Suprapubic skin (tissue), 4 donors: ENCODE results near the gene RNF6. TPM values are rescaled to one million over a fixed set of nuclear protein-coding genes. Genes with fewer than 3 reads are reported as not detected.

ENCODE experiments used
- DNase-seq, 2 donors: peaks; one replicate each; pipeline ENCODE4 v3.0.0-alpha.2; 2019; ENCODE audit warnings: low spot score in 2 of 2
- H3K27ac ChIP-seq: fragments of 200-600 bp; sonication (generic); one replicate; pipeline ENCODE4 v1.5.1; 2019
- H3K27me3 ChIP-seq: fragments of 200-600 bp; sonication (generic); one replicate; pipeline ENCODE4 v1.5.1; 2019
- H3K36me3 ChIP-seq: fragments of 200-600 bp; sonication (generic); one replicate; pipeline ENCODE4 v1.5.1; 2019
- H3K4me1 ChIP-seq: fragments of 200-600 bp; sonication (generic); one replicate; pipeline ENCODE4 v1.5.1; 2019
- H3K4me3 ChIP-seq: fragments of 200-600 bp; sonication (generic); one replicate; pipeline ENCODE4 v1.5.1; 2019; ENCODE audit warnings: mild to moderate bottlenecking
- H3K9me3 ChIP-seq: fragments of 200-600 bp; sonication (generic); one replicate; pipeline ENCODE4 v1.5.1; 2019
- CTCF ChIP-seq, 2 donors: fragments of 200-600 bp in 1 of 2; fragments of 450-650 bp in 1 of 2; sonication (generic) in 1 of 2; IDR thresholded peaks; one replicate each; pipeline ENCODE4 v1.5.1; 2016 to 2019; ENCODE audit warnings: antibody characterized with exemption in 2 of 2, mild to moderate bottlenecking in 1 of 2, moderate library complexity in 1 of 2
- EP300 ChIP-seq: sonication (generic); formaldehyde crosslinking; IDR thresholded peaks from one replicate; pipeline ENCODE4 v1.6.1; 2017; ENCODE audit warnings: antibody characterized with exemption
- POLR2A ChIP-seq, 2 donors: fragments of 450-650 bp; IDR thresholded peaks; one replicate each; pipeline ENCODE4 v1.6.1; 2017; ENCODE audit warnings: antibody characterized with exemption in 2 of 2, mild to moderate bottlenecking in 2 of 2, moderate library complexity in 2 of 2
- POLR2AphosphoS5 ChIP-seq, 3 donors: sonication (generic); formaldehyde crosslinking; IDR thresholded peaks; one replicate each; pipeline ENCODE4 v1.6.1; 2017; ENCODE audit warnings: antibody characterized with exemption in 3 of 3
- WGBS: methylation state at CpG from one replicate; pipeline ENCODE4 v1.1.5; 2018; 5-methylcytosine and 5-hydroxymethylcytosine counted together
- total RNA-seq, 4 donors: library from RNA; depleted of rRNA; stranded (reverse); fragments of >200 nt; gene quantifications; one replicate each; pipeline ENCODE4 v1.1.0, GENCODE V29; 2016

Gene RNF6
- total RNA-seq = 10 to 100 TPM; 18.2 to 30.6 (median 25.0) TPM

- Histone ChIP-seq H3K4me1 (peaks cover 28% of the 10 kb centered on the region), H3K4me3 (peak within 1 kb of the TSS; percentile 97), H3K27ac (peak within 1 kb of the TSS; percentile 99), H3K36me3 (peaks cover 25% of the 10 kb centered on the region), H3K27me3 (no peaks in the 10 kb centered on the region), H3K9me3 (no peaks in the 10 kb centered on the region)
- DNase-seq = peak; percentile 96 to 97
- TF ChIP-seq CTCF (IDR thresholded peaks at IDR 0.05) (no peak), POLR2A (IDR thresholded peaks at IDR 0.05) (peak in 1 of 2 donors; percentile 47), POLR2AphosphoS5 (IDR thresholded peaks at IDR 0.05) (peak in 2 of 3 donors; percentile 55 to 96)
- under 1% methylated on average over 19 of the region's 67 CpGs for whole genome bisulfite sequencing
Observed at GRCh38 chr13:26221721-26222519, at the start of gene RNF6. RNF6 (minus strand) TSS chr13:26222314; CDS start chr13:26219649, 2,665 bp downstream.

GRCh38 chr13:26270707-26271106, 48.6 kb upstream of the RNF6 start:
- no peak overlapping the region for H3K27ac ChIP-seq
- no peak for TF ChIP-seq POLR2AphosphoS5 (IDR thresholded peaks at IDR 0.05)
- no peak for TF ChIP-seq POLR2A (IDR thresholded peaks at IDR 0.05)
- TF ChIP-seq CTCF (IDR thresholded peaks at IDR 0.05) = no peak
- no peak for TF ChIP-seq EP300
- no peak overlapping the region for H3K4me3 ChIP-seq
- no peaks in the 10 kb centered on the region for H3K4me1 ChIP-seq
- no peaks in the 10 kb centered on the region for H3K9me3 ChIP-seq
- H3K36me3 ChIP-seq = no peaks in the 10 kb centered on the region
- DNase-seq = no peak
- H3K27me3 ChIP-seq = no peaks in the 10 kb centered on the region
- WGBS = 91% methylated on average over 3 of the region's 3 CpGs

GRCh38 chr13:26266311-26266710, 44.2 kb upstream of the RNF6 start:
- DNase-seq = no peak
- no peak for TF ChIP-seq POLR2AphosphoS5 (IDR thresholded peaks at IDR 0.05)
- no peak for TF ChIP-seq POLR2A (IDR thresholded peaks at IDR 0.05)
- no peak for TF ChIP-seq CTCF (IDR thresholded peaks at IDR 0.05)
- TF ChIP-seq EP300 = no peak
- Histone ChIP-seq H3K4me1 (no peaks in the 10 kb centered on the region), H3K36me3 (no peaks in the 10 kb centered on the region), H3K4me3 (no peak overlapping the region), H3K9me3 (no peaks in the 10 kb centered on the region), H3K27me3 (no peaks in the 10 kb centered on the region), H3K27ac (no peak overlapping the region)
- 84% methylated on average over 3 of the region's 3 CpGs for WGBS

DNA sequence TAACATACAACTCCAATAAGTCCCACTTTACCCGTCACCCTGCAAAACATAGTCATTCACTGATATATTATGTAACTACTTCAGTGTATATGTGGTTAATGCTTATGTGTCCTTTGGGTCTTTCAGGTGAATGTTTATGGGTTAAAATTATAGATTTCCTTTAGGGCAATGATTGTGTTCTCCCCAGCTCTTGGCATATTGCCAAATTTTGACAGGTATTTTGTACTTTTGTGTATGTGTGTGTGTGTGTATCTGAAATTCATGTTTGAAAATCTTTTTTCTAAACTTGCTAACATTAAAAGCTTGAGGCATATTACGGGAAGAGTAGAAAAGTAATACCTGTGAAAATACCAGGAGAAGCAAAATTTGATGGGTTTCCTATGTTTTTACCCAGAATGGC, 40.0 kb upstream of the RNF6 start:
- TF ChIP-seq CTCF (IDR thresholded peaks at IDR 0.05) (no peak), POLR2A (IDR thresholded peaks at IDR 0.05) (no peak), EP300 (no peak), POLR2AphosphoS5 (IDR thresholded peaks at IDR 0.05) (no peak)
- Histone ChIP-seq H3K27me3 (no peaks in the 10 kb centered on the region), H3K36me3 (no peaks in the 10 kb centered on the region), H3K4me1 (no peaks in the 10 kb centered on the region), H3K27ac (no peak overlapping the region), H3K9me3 (no peaks in the 10 kb centered on the region), H3K4me3 (no peak overlapping the region)
- DNase-seq = no peak
- WGBS = 93% methylated on average over 2 of the region's 2 CpGs

DNA sequence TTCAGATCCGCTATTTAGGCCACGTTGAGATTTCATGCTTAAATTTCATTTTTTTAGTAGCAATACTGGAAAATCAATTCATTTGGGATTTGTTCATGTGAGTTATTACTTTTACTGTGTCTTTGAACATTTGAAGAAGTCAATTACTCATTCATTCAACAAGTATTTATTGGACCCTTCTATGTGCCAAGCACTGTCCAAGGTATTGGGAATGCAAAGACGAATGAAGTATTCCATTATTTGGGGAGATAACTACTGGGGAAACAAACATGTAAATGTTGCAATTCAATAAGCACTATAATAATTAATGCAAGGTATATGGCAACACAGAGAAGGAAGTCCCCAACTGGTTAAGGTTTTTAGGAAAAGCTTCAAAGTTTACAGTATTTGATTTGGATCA, 37.5 kb upstream of the RNF6 start:
- Histone ChIP-seq H3K4me3 (no peak overlapping the region), H3K27me3 (no peaks in the 10 kb centered on the region), H3K9me3 (no peaks in the 10 kb centered on the region), H3K4me1 (peaks cover 14% of the 10 kb centered on the region), H3K36me3 (no peaks in the 10 kb centered on the region), H3K27ac (no peak overlapping the region)
- WGBS = 75% methylated on average over 3 of the region's 3 CpGs
- no peak for DNase-seq
- TF ChIP-seq EP300 (no peak), POLR2AphosphoS5 (IDR thresholded peaks at IDR 0.05) (no peak), CTCF (IDR thresholded peaks at IDR 0.05) (no peak), POLR2A (IDR thresholded peaks at IDR 0.05) (no peak)
